Measurements from ENCODE around the gene FZD7. TPM values are rescaled to one million over a fixed set of nuclear protein-coding genes. Genes with fewer than 3 reads are reported as not detected.

The FZD7 gene
- total RNA-seq, 1 experiment from 2014 or later, result 302 TPM

DNA sequence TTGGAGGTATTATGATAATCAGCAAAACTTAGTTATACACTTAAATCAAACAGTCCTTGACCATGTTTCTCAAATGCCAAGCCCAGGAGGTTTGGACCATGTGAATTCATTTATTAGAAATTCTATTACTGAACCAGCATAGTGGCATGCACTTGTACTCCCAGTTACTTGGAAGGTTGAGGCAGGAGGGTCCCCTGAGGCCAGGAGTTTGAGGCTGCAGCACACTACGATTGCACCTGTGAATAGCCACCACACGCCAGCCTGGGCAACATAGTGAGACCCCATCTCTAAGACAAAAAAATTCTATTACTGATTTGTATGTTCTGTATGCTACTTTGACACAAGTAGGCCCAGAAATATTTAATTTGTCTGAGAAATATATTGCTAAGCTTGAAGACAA is 43.6 kb upstream of the FZD7 start:
- Histone ChIP-seq H2BK15ac (ENCODE audit: low read depth, low read length) (no peak overlapping the region), H3K23ac (ENCODE audit: insufficient read length, low read depth, low read length) (no peak overlapping the region), H3T11ph (ENCODE audit: low read length) (no peak overlapping the region), H3K18ac (ENCODE audit: insufficient read length, low read depth, low read length) (no peak overlapping the region), H4K5ac (ENCODE audit: insufficient read length, low read depth, low read length) (no peak overlapping the region), H2BK12ac (ENCODE audit: insufficient read length, low read depth, low read length) (no peak overlapping the region), H2AK5ac (ENCODE audit: insufficient read length, low read length) (no peak overlapping the region), H2AFZ (ENCODE audit: low read length) (no peak overlapping the region), H4K8ac (replicated peaks; ENCODE audit: insufficient read length, low read depth, low read length) (no peak overlapping the region), H3K9ac (ENCODE audit: extremely low read depth, insufficient read length, low read length) (no peak overlapping the region), H3K4me2 (ENCODE audit: insufficient read depth, insufficient read length, low read length) (no peak overlapping the region), H3K27me3 (ENCODE audit: insufficient read depth, low read length) (no peaks in the 10 kb centered on the region), H3K27ac (ENCODE audit: insufficient read length, low read depth, low read length) (no peak overlapping the region), H3K56ac (ENCODE audit: insufficient read length, low read depth, low read length) (no peak overlapping the region), H2BK5ac (ENCODE audit: insufficient read length, low read length) (no peak overlapping the region), H3K9me3 (ENCODE audit: control insufficient read depth, low read depth, low read length) (no peaks in the 10 kb centered on the region), H3K79me1 (ENCODE audit: insufficient read depth, low read depth, low read length, poor library complexity, severe bottlenecking) (no peaks in the 10 kb centered on the region), H4K91ac (ENCODE audit: insufficient read length, low read depth, low read length) (no peak overlapping the region), H3K4ac (ENCODE audit: low read depth, low read length) (no peak overlapping the region), H4K20me1 (ENCODE audit: control insufficient read depth, insufficient read depth, insufficient read length) (no peaks in the 10 kb centered on the region), H3K4me1 (ENCODE audit: insufficient read depth, low read length) (peaks cover 3% of the 10 kb centered on the region; the same call in 1 of the 2 replicates), H3K23me2 (ENCODE audit: insufficient read length, low read depth, low read length, poor library complexity, severe bottlenecking) (no peaks in the 10 kb centered on the region), H3K14ac (ENCODE audit: insufficient read depth, low read length) (no peak overlapping the region), H2BK20ac (ENCODE audit: low read depth, low read length, poor library complexity, severe bottlenecking) (no peak overlapping the region), H3K79me2 (ENCODE audit: insufficient read depth, low read length) (no peaks in the 10 kb centered on the region), H2BK120ac (ENCODE audit: low read depth, low read length, poor library complexity, severe bottlenecking) (no peak overlapping the region)
- H3K36me3 Mint-ChIP-seq (ENCODE audit: insufficient read depth in 1 of 3, low read depth in 3 of 3), result peaks cover 0 to 9% (median 4%) of the 10 kb centered on the region in 3 experiments; a peak in 4 of 7 replicates
- WGBS (ENCODE audit: extremely low coverage, insufficient read length, low lambda C conversion rate), result no CpG with 5 or more reads among the region's 2 CpGs
- no peak overlapping the region for H3K4me3 Mint-ChIP-seq
- peaks cover 42 to 49% of the 10 kb centered on the region in 2 experiments for H3K4me1 Mint-ChIP-seq
- no peak for DNase-seq
- TF ChIP-seq, protein P1, sequence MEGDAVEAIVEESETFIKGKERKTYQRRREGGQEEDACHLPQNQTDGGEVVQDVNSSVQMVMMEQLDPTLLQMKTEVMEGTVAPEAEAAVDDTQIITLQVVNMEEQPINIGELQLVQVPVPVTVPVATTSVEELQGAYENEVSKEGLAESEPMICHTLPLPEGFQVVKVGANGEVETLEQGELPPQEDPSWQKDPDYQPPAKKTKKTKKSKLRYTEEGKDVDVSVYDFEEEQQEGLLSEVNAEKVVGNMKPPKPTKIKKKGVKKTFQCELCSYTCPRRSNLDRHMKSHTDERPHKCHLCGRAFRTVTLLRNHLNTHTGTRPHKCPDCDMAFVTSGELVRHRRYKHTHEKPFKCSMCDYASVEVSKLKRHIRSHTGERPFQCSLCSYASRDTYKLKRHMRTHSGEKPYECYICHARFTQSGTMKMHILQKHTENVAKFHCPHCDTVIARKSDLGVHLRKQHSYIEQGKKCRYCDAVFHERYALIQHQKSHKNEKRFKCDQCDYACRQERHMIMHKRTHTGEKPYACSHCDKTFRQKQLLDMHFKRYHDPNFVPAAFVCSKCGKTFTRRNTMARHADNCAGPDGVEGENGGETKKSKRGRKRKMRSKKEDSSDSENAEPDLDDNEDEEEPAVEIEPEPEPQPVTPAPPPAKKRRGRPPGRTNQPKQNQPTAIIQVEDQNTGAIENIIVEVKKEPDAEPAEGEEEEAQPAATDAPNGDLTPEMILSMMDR (conservative IDR thresholded peaks at IDR 0.05), result no peak
- no peaks in the 10 kb centered on the region for H3K9me3 Mint-ChIP-seq
- no peak overlapping the region for H3K27ac Mint-ChIP-seq
- H3K27me3 Mint-ChIP-seq (ENCODE audit: low read depth), result no peaks in the 10 kb centered on the region; the same call in 1 of the 2 replicates

Measured in H9 (cell line).